ENCODE data around the gene ATP5F1A.

DNA sequence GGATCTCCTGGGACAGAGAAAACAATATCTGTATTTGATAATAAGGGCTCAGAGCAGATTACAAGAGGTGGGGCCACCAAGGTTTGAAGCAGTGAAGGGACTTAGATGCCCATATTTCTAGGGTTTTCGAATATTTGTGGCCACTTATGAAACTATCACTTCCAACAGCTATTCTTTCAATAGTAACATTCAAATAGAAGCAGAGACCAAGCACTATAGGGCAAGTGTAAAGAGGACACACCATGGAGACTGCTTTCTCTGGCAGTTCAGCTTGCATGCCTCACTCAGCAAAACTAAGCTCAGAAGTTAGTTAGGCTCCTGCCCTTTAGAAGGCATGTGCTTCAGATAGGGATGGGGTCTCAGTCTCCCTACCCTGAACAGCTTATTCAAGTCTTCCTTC is 36.3 kb downstream of the ATP5F1A start:
- TF ChIP-seq, protein P1, sequence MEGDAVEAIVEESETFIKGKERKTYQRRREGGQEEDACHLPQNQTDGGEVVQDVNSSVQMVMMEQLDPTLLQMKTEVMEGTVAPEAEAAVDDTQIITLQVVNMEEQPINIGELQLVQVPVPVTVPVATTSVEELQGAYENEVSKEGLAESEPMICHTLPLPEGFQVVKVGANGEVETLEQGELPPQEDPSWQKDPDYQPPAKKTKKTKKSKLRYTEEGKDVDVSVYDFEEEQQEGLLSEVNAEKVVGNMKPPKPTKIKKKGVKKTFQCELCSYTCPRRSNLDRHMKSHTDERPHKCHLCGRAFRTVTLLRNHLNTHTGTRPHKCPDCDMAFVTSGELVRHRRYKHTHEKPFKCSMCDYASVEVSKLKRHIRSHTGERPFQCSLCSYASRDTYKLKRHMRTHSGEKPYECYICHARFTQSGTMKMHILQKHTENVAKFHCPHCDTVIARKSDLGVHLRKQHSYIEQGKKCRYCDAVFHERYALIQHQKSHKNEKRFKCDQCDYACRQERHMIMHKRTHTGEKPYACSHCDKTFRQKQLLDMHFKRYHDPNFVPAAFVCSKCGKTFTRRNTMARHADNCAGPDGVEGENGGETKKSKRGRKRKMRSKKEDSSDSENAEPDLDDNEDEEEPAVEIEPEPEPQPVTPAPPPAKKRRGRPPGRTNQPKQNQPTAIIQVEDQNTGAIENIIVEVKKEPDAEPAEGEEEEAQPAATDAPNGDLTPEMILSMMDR (IDR thresholded peaks at IDR 0.05) = no peak
- no peak for TF ChIP-seq POLR2AphosphoS5 (IDR thresholded peaks at IDR 0.05)
- no peak for TF ChIP-seq POLR2A (IDR thresholded peaks at IDR 0.05)

Measured in breast epithelium (tissue), 3 donors.